GM18507 (cell line): ENCODE data around the gene CDC34.
"Not testable (repeated sequence)": the region's sequence is repeated elsewhere in the genome, so short reads cannot be mapped to it uniquely, and the experiment has no call there.

Source experiments
- DNase-seq: peaks from one replicate; pipeline ENCODE4 v3.0.0; 2011; ENCODE audit warnings: low read depth; ENCODE audit not compliant: insufficient read length; ENCODE audit errors: extremely low spot score
- FAIRE-seq: peaks from 2 replicates; lab custom pipeline; 2011; peaks lifted over from hg19 to GRCh38; lab: Jason Lieb, UNC

CDC34 gene

GRCh38 chr19:582497-583197, 51.1 kb downstream of the CDC34 start:
- no peak for FAIRE-seq
- no peak for DNase-seq

DNA sequence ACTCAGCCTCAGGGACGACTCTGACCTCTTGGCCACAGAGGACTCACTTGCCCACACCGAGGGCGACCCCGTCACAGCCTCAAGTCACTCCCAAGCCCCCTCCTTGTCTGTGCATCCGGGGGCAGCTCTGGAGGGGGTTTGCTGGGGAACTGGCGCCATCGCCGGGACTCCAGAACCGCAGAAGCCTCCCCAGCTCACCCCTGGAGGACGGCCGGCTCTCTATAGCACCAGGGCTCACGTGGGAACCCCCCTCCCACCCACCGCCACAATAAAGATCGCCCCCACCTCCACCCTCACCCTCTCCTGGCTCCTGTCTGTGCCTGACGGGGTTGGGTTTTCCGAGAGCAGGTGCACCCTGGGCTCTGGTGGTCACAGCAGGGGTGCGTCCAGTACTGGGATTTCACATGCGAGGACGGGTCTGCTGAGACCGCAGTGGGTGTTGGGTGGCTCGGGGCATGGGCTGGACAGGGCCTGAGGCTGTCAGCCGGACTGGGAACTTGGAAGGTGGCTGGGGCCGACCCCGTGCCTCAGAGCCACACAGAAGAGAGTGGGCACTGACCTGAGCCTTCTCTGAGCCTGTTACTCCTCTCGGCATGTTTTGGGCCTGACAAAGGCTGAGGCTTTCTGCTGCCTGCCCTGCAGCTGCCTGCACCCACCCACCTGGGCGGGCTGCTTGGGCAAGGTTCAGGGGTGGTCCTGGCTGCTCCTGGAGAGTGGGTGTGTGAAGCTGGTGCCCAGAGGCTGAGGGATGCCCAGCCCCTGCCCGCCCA, 51.8 kb downstream of the CDC34 start:
- no peak for FAIRE-seq
- no peak for DNase-seq

GRCh38 chr19:583968-584239, 52.3 kb downstream of the CDC34 start:
- FAIRE-seq: no peak
- DNase-seq: no peak

- DNase-seq (peak; percentile 54), FAIRE-seq (peak; percentile 62)
Observed at GRCh38 chr19:584240-585001, 52.9 kb downstream of the CDC34 start.

- not testable (repeated sequence) for DNase-seq, FAIRE-seq
Observed at GRCh38 chr19:585146-585545, 53.6 kb downstream of the CDC34 start.

DNA sequence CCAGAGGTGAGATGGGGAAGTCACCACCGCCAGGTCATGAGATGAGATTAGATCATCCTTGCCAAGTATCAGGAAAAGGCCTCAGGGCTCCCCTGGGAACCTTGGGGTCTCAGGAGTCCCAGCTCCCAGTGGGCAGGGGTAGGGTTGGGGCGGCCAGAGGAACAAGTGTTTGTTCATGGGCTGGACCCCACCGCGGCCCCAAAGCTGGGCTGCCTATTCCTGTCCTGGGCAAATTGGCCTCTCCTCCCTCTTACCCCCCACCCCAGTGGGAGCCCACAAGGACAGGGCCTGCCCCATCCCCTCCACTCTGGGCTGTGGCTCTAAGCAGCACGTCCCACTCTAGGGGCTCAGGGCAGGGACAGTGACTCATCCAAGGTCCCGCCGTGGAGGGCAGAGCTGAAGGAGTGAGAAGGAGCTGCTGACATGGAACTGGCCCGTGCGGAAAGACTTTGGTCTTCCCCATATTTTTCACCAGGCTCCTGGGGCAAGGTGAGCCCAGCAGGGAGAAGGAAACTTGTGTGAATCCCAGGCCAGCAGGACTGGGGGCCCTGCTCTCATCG, 54.1 kb downstream of the CDC34 start:
- no peak for FAIRE-seq

GRCh38 chr19:588093-588740, 56.7 kb downstream of the CDC34 start:
- DNase-seq (no peak), FAIRE-seq (no peak)

More for the DNA sequence above, 54.1 kb downstream of the CDC34 start:
- DNase-seq: no peak

DNA sequence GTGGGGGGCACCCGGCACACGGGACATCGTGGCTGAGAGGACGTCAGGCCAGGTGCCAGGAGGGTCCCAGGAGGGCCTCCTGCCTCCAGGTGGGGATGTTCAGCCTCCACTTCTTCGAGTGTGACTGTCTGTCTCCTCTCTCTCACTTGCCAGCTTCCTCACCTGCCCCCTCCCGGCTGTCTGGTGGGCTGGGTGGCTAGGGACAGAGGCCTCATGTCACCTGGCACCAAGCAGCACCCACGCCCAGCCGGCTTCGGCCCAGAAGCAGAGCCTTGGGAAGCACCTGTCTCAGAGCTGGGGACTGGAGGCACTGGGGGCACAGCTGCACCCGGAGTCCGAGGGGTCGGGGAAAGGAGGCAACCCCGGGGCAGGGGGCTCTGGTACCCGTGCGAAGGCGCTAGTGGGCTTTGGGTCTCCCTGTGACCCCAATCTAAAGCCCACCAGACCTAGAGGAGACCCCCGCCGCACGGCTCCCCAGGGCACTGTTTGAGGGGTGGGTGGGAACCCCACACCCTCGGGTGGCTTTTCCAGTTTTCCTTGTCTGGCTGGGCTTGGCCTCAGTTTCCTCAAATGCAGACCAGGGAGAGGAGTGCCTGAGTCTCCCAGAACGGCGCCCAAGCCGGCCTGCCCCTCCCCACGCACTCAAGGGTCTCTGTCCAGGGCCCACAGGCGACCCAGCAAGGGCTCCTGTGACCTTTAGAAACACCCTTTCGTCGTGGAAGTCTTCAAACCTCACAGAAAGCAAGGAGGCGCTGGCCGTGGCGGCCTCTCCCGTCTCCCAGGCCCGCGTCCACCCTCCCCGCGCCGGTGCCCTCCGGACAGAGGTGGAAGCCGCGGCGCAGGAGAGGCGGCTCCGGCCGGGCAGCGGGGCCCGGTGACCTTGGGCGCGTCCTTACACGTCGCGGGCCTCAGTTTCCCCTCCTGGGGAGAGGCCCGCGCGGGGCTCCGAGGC, 57.5 kb downstream of the CDC34 start:
- FAIRE-seq: no peak
- no peak for DNase-seq

DNA sequence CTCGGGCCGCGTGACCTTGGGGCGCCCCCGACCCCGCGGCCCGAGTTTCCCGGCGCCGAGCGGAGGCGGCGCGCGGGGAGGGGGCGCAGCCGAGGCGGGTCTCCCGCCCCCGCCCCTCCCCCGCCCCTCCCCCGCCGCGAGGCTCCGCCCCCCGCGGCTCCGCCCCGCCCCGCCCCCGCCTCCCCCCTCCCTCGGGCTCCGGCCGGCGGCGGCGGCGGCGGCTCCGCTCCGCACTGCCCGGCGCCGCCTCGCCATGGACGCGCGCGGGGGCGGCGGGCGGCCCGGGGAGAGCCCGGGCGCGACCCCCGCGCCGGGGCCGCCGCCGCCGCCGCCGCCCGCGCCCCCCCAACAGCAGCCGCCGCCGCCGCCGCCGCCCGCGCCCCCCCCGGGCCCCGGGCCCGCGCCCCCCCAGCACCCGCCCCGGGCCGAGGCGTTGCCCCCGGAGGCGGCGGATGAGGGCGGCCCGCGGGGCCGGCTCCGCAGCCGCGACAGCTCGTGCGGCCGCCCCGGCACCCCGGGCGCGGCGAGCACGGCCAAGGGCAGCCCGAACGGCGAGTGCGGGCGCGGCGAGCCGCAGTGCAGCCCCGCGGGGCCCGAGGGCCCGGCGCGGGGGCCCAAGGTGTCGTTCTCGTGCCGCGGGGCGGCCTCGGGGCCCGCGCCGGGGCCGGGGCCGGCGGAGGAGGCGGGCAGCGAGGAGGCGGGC, 58.3 kb downstream of the CDC34 start, which contains the start of gene HCN2:
Gene HCN2 (plus strand): TSS at position 189 of the 703 bp plus-strand sequence. CDS start 65 bp downstream, at position 254.
- no peak for FAIRE-seq
- no peak for DNase-seq

GRCh38 chr19:590396-590745, 58.8 kb downstream of the CDC34 start:
- DNase-seq: no peak

DNA sequence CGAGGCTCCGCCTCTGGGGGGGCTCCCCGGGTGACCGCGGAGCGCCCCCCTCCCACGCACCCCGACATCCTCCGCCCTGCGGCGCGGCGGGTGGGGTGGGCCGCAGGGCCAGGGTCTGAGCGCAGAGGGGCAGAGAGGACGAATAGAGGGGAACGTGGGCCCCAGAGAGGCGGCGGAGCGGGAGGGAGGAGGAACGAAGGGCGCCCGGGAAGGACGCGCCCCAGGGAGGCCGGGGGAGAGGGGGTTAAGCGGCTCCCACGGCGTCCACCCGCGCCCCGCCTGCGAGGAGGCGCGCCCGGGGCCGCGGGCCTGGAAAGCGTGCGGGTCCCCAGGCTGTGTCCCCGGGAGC, 59.2 kb downstream of the CDC34 start:
- DNase-seq: no peak
- no peak for FAIRE-seq

More at GRCh38 chr19:590396-590745, 58.8 kb downstream of the CDC34 start:
- FAIRE-seq: no peak

DNA sequence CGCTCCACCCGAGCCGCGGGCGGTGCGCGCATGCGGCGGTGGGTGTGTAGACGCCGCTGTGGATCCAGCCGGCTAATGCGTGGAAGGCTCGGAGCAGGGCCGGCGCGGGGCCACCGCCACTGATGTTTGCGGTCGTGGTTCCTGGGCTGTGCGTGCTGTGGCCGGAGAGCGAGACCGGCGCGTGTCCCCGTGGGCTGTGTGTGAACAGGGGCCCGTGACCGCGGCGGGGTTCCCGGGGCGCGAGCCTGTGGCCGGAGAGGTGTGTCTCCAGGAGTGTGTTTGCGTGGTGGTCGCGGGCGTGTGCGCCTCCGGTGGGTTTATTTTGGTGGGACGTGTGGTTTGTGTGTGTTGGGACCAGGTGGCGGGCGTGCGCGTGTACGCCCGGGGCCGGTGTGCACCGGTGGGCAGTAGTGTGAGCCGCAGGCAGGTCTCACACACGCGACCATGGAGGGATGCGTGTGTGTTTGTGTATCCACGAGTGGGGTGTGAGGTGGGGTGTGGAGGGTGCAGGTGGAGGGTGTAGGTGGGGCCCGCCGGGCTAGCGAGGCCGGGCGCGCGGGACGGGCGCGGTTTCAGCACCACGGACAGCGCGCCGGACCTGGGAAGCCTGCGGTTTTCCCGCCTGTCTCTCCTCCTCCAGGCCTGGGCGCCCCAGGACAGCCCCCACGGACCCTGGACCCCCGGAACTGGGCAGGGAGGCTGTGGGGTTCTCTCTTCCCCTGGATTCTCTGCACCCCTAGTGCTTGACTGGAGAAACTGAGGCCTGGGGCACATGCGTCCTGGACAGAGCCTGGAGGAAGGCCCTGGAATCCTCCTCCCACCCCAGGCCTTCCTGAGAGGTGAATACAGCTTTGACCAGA, 59.8 kb downstream of the CDC34 start:
- DNase-seq: no peak
- FAIRE-seq: no peak
